NB4 (cell line): ENCODE measurements around the gene TTF2.
"Not testable (repeated sequence)": the region's sequence is repeated elsewhere in the genome, so short reads cannot be mapped to it uniquely, and the experiment has no call there.

Experiments used
- CTCF ChIP-seq: IDR thresholded peaks from one replicate; pipeline ENCODE4 v1.5.1; 2012; ENCODE audit warnings: low read depth, low read length
- MYC ChIP-seq: IDR thresholded peaks from 2 replicates; pipeline ENCODE4 v1.6.1; 2011; ENCODE audit warnings: low read depth, low read length

GRCh38 chr1:117119144-117119543, 59.0 kb downstream of the TTF2 start:
- not testable (repeated sequence) for TF ChIP-seq CTCF, MYC
